Fibroblast of skin of abdomen (primary cell): ENCODE data around the gene DSCAM. TPM values are rescaled to one million over a fixed set of nuclear protein-coding genes. Genes with fewer than 3 reads are reported as not detected.
"Not testable (repeated sequence)": the region's sequence is repeated elsewhere in the genome, so short reads cannot be mapped to it uniquely, and the experiment has no call there.

ENCODE experiments used
- DNase-seq: peaks from one replicate; pipeline ENCODE4 v3.0.0-alpha.2; 2013
- polyA plus RNA-seq, 2 experiments: library from polyadenylated mRNA; unstranded; fragments of 120-200 nt; gene quantifications; one replicate each; pipeline ENCODE4 v1.2.1, GENCODE V29; 2013; ENCODE audit not compliant: insufficient read length in 2 of 2

DSCAM gene
- polyA plus RNA-seq (2013, experiment 1 of 2; ENCODE audit: insufficient read length): 0.13 TPM
- 0.09 TPM for polyA plus RNA-seq (2013, experiment 2 of 2; ENCODE audit: insufficient read length)

GRCh38 chr21:40846587-40847411 is at the start of gene DSCAM:
Gene DSCAM (minus strand): TSS chr21:40847158. CDS start chr21:40846661, 497 bp downstream.
- DNase-seq: peak; percentile 22

GRCh38 chr21:40895697-40896096 is 48.7 kb upstream of the DSCAM start:
- not testable (repeated sequence) for DNase-seq

- no peak for DNase-seq
Measured at GRCh38 chr21:40886931-40887330, 40.0 kb upstream of the DSCAM start.

- no peak for DNase-seq
Measured at GRCh38 chr21:40886006-40886405, 39.0 kb upstream of the DSCAM start.

- no peak for DNase-seq
Measured at GRCh38 chr21:40882192-40882915, 35.4 kb upstream of the DSCAM start.

GRCh38 chr21:40881767-40882166 is 34.8 kb upstream of the DSCAM start:
- DNase-seq: no peak

- DNase-seq: no peak
Measured at GRCh38 chr21:40871099-40871498, 24.1 kb upstream of the DSCAM start.

- DNase-seq: no peak
Measured at GRCh38 chr21:40863839-40864238, 16.9 kb upstream of the DSCAM start.

GRCh38 chr21:40858517-40858916 is 11.6 kb upstream of the DSCAM start:
- no peak for DNase-seq

- DNase-seq: no peak
Measured at GRCh38 chr21:40853956-40854688, 7.2 kb upstream of the DSCAM start.

GRCh38 chr21:40852563-40852962 is 5.6 kb upstream of the DSCAM start:
- DNase-seq: no peak

- DNase-seq: no peak
Measured at GRCh38 chr21:40851749-40852148, 4.8 kb upstream of the DSCAM start.

GRCh38 chr21:40850071-40850470 is 3.1 kb upstream of the DSCAM start:
- DNase-seq: no peak

- no peak for DNase-seq
Measured at GRCh38 chr21:40847951-40848350, 993 bp upstream of the DSCAM start.

GRCh38 chr21:40846103-40846502 is 855 bp downstream of the DSCAM start:
- DNase-seq: no peak

- DNase-seq: peak; percentile 63
Measured at GRCh38 chr21:40845441-40845995, 1.4 kb downstream of the DSCAM start.

GRCh38 chr21:40844935-40845334 is 2.0 kb downstream of the DSCAM start:
- no peak for DNase-seq

GRCh38 chr21:40842197-40842552 is 4.8 kb downstream of the DSCAM start:
- DNase-seq: no peak

GRCh38 chr21:40841524-40842196 is 5.3 kb downstream of the DSCAM start:
- DNase-seq: peak; percentile 62

GRCh38 chr21:40840401-40841125 is 6.4 kb downstream of the DSCAM start:
- DNase-seq: no peak

- DNase-seq: peak; percentile 40
Measured at GRCh38 chr21:40839521-40839920, 7.4 kb downstream of the DSCAM start.
